K562 (cell line): ENCODE measurements around the gene C2CD2. TPM values are rescaled to one million over a fixed set of nuclear protein-coding genes. Genes with fewer than 3 reads are reported as not detected.
A peak's percentile ranks its signal among the peaks of the same experiment; 100 is the strongest.

Source experiments
- ARNT ChIP-seq, 2 experiments: fragments of 450-650 bp; IDR thresholded peaks; 2 replicates each; pipeline ENCODE4 v1.6.1; 2016; ENCODE audit warnings: mild to moderate bottlenecking in 1 of 2
- BMI1 ChIP-seq: fragments of 150-350 bp; IDR thresholded peaks from 2 replicates; pipeline ENCODE4 v1.6.1; 2014; ENCODE audit warnings: low read length
- CEBPG ChIP-seq, 3 experiments: fragments of 200-800 bp in 1 of 3; sonication (Bioruptor generic) in 1 of 3; sonication (generic) in 1 of 3; formaldehyde crosslinking in 1 of 3; IDR thresholded peaks in 2 of 3; conservative IDR thresholded peaks in 1 of 3; 2 replicates each; pipeline versions ENCODE4 v1.6.1 to v1.8.0; 2016 to 2022; ENCODE audit warnings: missing compliant biosample characterization in 2 of 3, missing genetic modification characterization in 2 of 3, mild to moderate bottlenecking in 1 of 3, missing genetic modification reagents in 1 of 3
- GABPB2 ChIP-seq: fragments of 250-450 bp; sonication (Bioruptor Pico); conservative IDR thresholded peaks from 2 replicates; pipeline ENCODE4 v1.5.1; 2021; ENCODE audit warnings: mild to moderate bottlenecking
- HDAC2 ChIP-seq: fragments of 450-650 bp; IDR thresholded peaks from 2 replicates; pipeline ENCODE4 v1.6.1; 2016; ENCODE audit warnings: mild to moderate bottlenecking
- KDM1A ChIP-seq, 2 experiments: fragments of 450-650 bp; IDR thresholded peaks; 2 replicates each; pipeline ENCODE4 v1.6.1; 2016; ENCODE audit warnings: mild to moderate bottlenecking in 2 of 2
- L3MBTL2 ChIP-seq: fragments of 450-650 bp; IDR thresholded peaks from 2 replicates; pipeline ENCODE4 v1.6.1; 2016; ENCODE audit warnings: mild to moderate bottlenecking, moderate library complexity
- RCOR1 ChIP-seq, 2 experiments: IDR thresholded peaks; 2 replicates each; pipeline ENCODE4 v1.6.1; 2012; ENCODE audit warnings: low read depth in 2 of 2, low read length in 2 of 2, borderline replicate concordance in 1 of 2, improper control_type of control experiment in 1 of 2
- SAFB ChIP-seq: fragments of 200-400 bp; formaldehyde crosslinking; IDR thresholded peaks from 2 replicates; pipeline ENCODE4 v1.6.1; 2017; ENCODE audit warnings: low read depth, low read length, borderline replicate concordance
- TBP ChIP-seq: optimal IDR thresholded peaks from 2 replicates; pipeline ENCODE3; 2011; ENCODE audit warnings: low read depth, low read length, improper control_type of control experiment
- TEAD2 ChIP-seq: fragments of 450-650 bp; IDR thresholded peaks from 2 replicates; pipeline ENCODE4 v1.6.1; 2016; ENCODE audit warnings: missing genetic modification characterization, control low read depth, missing compliant biosample characterization
- TRIM24 ChIP-seq, 2 experiments: fragments of 450-650 bp; IDR thresholded peaks; 2 replicates each; pipeline ENCODE4 v1.6.1; 2016
- YY1 ChIP-seq, 3 experiments: IDR thresholded peaks; 2 replicates each; pipeline ENCODE4 v1.6.1; 2011; ENCODE audit warnings: low read length in 2 of 3, mild to moderate bottlenecking in 2 of 3, moderate library complexity in 2 of 3, borderline replicate concordance in 1 of 3, control low read depth in 1 of 3, low read depth in 1 of 3; ENCODE audit not compliant: insufficient read depth in 3 of 3, insufficient replicate concordance in 2 of 3, control insufficient read depth in 1 of 3, insufficient read length in 1 of 3; ENCODE audit errors: extremely low read depth in 1 of 3
- ZEB2 ChIP-seq: fragments of 450-650 bp; IDR thresholded peaks from 2 replicates; pipeline ENCODE4 v1.6.1; 2016
- ZNF696 ChIP-seq: fragments of 250-450 bp; sonication (Bioruptor Pico); conservative IDR thresholded peaks from 2 replicates; pipeline ENCODE4 v1.4.0; 2020; ENCODE audit warnings: mild to moderate bottlenecking, moderate library complexity
- polyA plus RNA-seq, 8 experiments: library from polyadenylated mRNA; depleted of rRNA in 4 of 8; stranded (reverse) in 5 of 8; unstranded in 3 of 8; fragments of >200 nt; fragmentation: Nextera tagmentation in 2 of 8; fragmentation: Illumina TruSeq in 1 of 8; extraction: Ambion mirVana in 2 of 8; extraction: Trizol in 1 of 8; gene quantifications; 2 replicates each; pipeline versions ENCODE4 v1.2.1 to v1.2.3, GENCODE V29; 2011 to 2014; ENCODE audit warnings: inconsistent platforms in 1 of 8, missing spikeins in 1 of 8
- total RNA-seq, 7 experiments: library from RNA; depleted of rRNA in 6 of 7; stranded (reverse); fragments of >200 nt in 6 of 7; fragmentation: Illumina TruSeq in 2 of 7; extraction: Trizol in 2 of 7; gene quantifications; 2 replicates each; pipeline versions ENCODE4 v1.2.1 to v1.2.3, GENCODE V29; 2011 to 2021; ENCODE audit warnings: low replicate concordance in 1 of 7
- TF ChIP-seq, protein P1 (sequence below), 2 experiments: IDR thresholded peaks; 2 replicates each; pipeline ENCODE4 v1.6.1; 2011; ENCODE audit warnings: borderline replicate concordance in 1 of 2, control low read depth in 1 of 2, low read depth in 1 of 2, low read length in 1 of 2, mild to moderate bottlenecking in 1 of 2, mixed read lengths in 1 of 2, moderate library complexity in 1 of 2; ENCODE audit not compliant: insufficient read depth in 1 of 2, insufficient read length in 1 of 2, poor library complexity in 1 of 2, severe bottlenecking in 1 of 2; ENCODE audit errors: extremely low read depth in 1 of 2
- TF ChIP-seq, protein P2 (sequence below): sonication (generic); formaldehyde crosslinking; IDR thresholded peaks from 2 replicates; pipeline ENCODE4 v1.8.0; 2022; ENCODE audit warnings: missing genetic modification reagents, mild to moderate bottlenecking, moderate library complexity, borderline replicate concordance
- TF ChIP-seq, protein P3 (sequence below): fragments of 450-650 bp; IDR thresholded peaks from 2 replicates; pipeline ENCODE4 v1.6.1; 2017; ENCODE audit warnings: antibody characterized with exemption, mild to moderate bottlenecking
- TF ChIP-seq, protein P4 (sequence below): fragments of 450-650 bp; IDR thresholded peaks from 2 replicates; pipeline ENCODE4 v1.6.1; 2016; ENCODE audit warnings: low read depth, mild to moderate bottlenecking, moderate library complexity

C2CD2 gene
- total and polyA plus RNA-seq, 9 of the 15 experiments (the other 6 are each of a cell fraction or from before 2014, with no cell fraction given) = 1.3 to 21.6 (median 12.1) TPM

DNA sequence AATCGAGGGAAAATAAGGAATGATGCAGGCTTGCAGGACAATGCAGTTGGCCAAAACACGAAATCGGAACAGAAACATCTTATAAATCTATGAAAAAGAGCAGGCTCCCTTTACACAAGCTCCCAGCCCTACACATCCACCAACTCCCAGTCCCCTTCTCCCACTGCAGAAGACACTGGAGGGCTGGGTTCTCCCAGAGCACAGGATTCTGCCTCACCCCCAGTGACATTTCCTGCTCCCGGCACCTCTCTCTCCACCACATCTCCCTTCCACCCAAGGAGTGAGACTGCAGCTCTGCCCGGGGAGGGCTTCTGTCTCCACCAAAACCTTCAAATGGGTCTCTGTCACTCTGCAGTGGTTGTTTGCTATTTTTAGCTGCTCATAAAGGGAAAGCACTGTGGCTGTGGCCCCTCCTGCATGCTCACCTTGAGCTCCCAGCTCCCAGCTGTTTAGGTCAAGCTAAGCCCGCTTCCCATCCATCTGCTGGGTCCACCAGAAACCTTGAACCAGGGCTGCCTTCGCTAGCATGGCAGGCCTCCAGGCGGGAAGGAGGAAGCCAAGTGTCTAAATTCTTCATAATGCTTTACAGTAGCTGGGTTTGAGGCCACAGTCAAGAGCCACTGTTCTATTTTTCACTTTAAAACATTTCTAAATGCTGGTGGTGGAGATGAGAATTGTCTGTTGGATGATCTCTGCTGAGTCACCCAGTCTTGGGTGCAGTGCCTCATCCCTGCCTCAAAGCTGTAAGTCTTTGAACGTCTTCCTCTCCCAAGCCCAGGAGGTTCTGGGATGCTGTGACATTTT lies 3.3 kb upstream of the C2CD2 start (continued):
- TF ChIP-seq RCOR1 (IDR thresholded peaks at IDR 0.05; ENCODE audit: borderline replicate concordance in 1 of 2, low read depth in 2 of 2, low read length in 2 of 2) (peak; percentile 19 to 85; a peak in 2 of 4 replicates), L3MBTL2 (peak; percentile 68), TEAD2 (tag) (no peak), GABPB2 (CRISPR knock-in tag) (no peak), YY1 (IDR thresholded peaks at IDR 0.05; ENCODE audit: borderline replicate concordance in 1 of 3, control insufficient read depth in 1 of 3, extremely low read depth in 1 of 3, insufficient read depth in 3 of 3, insufficient read length in 1 of 3, insufficient replicate concordance in 2 of 3, low read depth in 1 of 3, low read length in 2 of 3) (peak in 1 of 3 experiments; percentile 8), HDAC2 (no peak), SAFB (no peak), ZEB2 (peak; percentile 68), BMI1 (no peak), KDM1A (IDR thresholded peaks at IDR 0.05) (peak in 1 of 2 experiments; percentile 56; a peak in 1 of 4 replicates), ARNT (IDR thresholded peaks at IDR 0.05) (peak in 1 of 2 experiments; percentile 67; a peak in 1 of 4 replicates), TBP (peak; percentile 32), ZNF696 (CRISPR knock-in tag) (no peak), TRIM24 (IDR thresholded peaks at IDR 0.05) (0 out of 4 replicates have a peak, but pooled peaks of 1 of the 2 experiments have one; percentile 11), CEBPG (CRISPR knock-in tag; IDR thresholded peaks at IDR 0.05) (no peak), CEBPG (tag; conservative IDR thresholded peaks at IDR 0.05 in 1 of 2, IDR thresholded peaks at IDR 0.05 in 1 of 2) (no peak)
- TF ChIP-seq, protein P1, sequence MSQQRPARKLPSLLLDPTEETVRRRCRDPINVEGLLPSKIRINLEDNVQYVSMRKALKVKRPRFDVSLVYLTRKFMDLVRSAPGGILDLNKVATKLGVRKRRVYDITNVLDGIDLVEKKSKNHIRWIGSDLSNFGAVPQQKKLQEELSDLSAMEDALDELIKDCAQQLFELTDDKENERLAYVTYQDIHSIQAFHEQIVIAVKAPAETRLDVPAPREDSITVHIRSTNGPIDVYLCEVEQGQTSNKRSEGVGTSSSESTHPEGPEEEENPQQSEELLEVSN (IDR thresholded peaks at IDR 0.05; ENCODE audit: borderline replicate concordance in 1 of 2, extremely low read depth in 1 of 2, insufficient read depth in 1 of 2, insufficient read length in 1 of 2, low read depth in 1 of 2, low read length in 1 of 2, poor library complexity in 1 of 2, severe bottlenecking in 1 of 2) = no peak
- TF ChIP-seq, protein P2, sequence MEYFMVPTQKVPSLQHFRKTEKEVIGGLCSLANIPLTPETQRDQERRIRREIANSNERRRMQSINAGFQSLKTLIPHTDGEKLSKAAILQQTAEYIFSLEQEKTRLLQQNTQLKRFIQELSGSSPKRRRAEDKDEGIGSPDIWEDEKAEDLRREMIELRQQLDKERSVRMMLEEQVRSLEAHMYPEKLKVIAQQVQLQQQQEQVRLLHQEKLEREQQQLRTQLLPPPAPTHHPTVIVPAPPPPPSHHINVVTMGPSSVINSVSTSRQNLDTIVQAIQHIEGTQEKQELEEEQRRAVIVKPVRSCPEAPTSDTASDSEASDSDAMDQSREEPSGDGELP (CRISPR knock-in tag) = peak; percentile 89
- TF ChIP-seq, protein P3, sequence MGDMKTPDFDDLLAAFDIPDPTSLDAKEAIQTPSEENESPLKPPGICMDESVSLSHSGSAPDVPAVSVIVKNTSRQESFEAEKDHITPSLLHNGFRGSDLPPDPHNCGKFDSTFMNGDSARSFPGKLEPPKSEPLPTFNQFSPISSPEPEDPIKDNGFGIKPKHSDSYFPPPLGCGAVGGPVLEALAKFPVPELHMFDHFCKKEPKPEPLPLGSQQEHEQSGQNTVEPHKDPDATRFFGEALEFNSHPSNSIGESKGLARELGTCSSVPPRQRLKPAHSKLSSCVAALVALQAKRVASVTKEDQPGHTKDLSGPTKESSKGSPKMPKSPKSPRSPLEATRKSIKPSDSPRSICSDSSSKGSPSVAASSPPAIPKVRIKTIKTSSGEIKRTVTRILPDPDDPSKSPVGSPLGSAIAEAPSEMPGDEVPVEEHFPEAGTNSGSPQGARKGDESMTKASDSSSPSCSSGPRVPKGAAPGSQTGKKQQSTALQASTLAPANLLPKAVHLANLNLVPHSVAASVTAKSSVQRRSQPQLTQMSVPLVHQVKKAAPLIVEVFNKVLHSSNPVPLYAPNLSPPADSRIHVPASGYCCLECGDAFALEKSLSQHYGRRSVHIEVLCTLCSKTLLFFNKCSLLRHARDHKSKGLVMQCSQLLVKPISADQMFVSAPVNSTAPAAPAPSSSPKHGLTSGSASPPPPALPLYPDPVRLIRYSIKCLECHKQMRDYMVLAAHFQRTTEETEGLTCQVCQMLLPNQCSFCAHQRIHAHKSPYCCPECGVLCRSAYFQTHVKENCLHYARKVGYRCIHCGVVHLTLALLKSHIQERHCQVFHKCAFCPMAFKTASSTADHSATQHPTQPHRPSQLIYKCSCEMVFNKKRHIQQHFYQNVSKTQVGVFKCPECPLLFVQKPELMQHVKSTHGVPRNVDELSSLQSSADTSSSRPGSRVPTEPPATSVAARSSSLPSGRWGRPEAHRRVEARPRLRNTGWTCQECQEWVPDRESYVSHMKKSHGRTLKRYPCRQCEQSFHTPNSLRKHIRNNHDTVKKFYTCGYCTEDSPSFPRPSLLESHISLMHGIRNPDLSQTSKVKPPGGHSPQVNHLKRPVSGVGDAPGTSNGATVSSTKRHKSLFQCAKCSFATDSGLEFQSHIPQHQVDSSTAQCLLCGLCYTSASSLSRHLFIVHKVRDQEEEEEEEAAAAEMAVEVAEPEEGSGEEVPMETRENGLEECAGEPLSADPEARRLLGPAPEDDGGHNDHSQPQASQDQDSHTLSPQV = peak; percentile 65; the same call in 1 of the 2 replicates
- TF ChIP-seq, protein P4, sequence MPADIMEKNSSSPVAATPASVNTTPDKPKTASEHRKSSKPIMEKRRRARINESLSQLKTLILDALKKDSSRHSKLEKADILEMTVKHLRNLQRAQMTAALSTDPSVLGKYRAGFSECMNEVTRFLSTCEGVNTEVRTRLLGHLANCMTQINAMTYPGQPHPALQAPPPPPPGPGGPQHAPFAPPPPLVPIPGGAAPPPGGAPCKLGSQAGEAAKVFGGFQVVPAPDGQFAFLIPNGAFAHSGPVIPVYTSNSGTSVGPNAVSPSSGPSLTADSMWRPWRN = 0 out of 2 replicates have a peak, but pooled peaks have one; percentile 4
